ENCODE data around the gene IL17B. TPM values are rescaled to one million over a fixed set of nuclear protein-coding genes. Genes with fewer than 3 reads are reported as not detected.

The IL17B gene
- total RNA-seq, 4 donors from 2014 or later, result 1.2 TPM; not detected in 3

- Histone ChIP-seq H3K9me3 (no peaks in the 10 kb centered on the region), H3K4me3 (peak overlapping the region; percentile 28 to 51 (median 42)), H3K36me3 (no peaks in the 10 kb centered on the region), H3K27me3 (no peaks in the 10 kb centered on the region), H3K4me1 (no peaks in the 10 kb centered on the region), H3K27ac (peak overlapping the region; percentile 60 to 77 (median 68))
- TF ChIP-seq POLR2A (IDR thresholded peaks at IDR 0.05) (no peak), CTCF (IDR thresholded peaks at IDR 0.05 in 4 of 5, conservative IDR thresholded peaks at IDR 0.05 in 1 of 5) (no peak)
- no peak for ATAC-seq
- in situ Hi-C loops (cut with MboI; ENCODE audit: low sequenced_read_pairs in 4 of 4), result no loop called here
- no peak for DNase-seq
- intact Hi-C loops (cut with DNase I; ENCODE audit: low total_unique reads), result no loop called here
Measured at GRCh38 chr5:149408252-149409099, 29.4 kb upstream of the IL17B start.

- Histone ChIP-seq H3K9me3 (no peaks in the 10 kb centered on the region), H3K36me3 (no peaks in the 10 kb centered on the region), H3K27me3 (no peaks in the 10 kb centered on the region), H3K27ac (peak overlapping the region; percentile 60 to 77 (median 68)), H3K4me1 (no peaks in the 10 kb centered on the region), H3K4me3 (peak overlapping the region; percentile 28 to 51 (median 42))
- peak in 1 of 2 donors; percentile 28 for ATAC-seq
- in situ Hi-C loops (cut with MboI; ENCODE audit: low sequenced_read_pairs in 4 of 4), result no loop called here
- TF ChIP-seq CTCF (IDR thresholded peaks at IDR 0.05 in 4 of 5, conservative IDR thresholded peaks at IDR 0.05 in 1 of 5) (no peak), POLR2A (IDR thresholded peaks at IDR 0.05) (no peak)
- no peak for DNase-seq
- intact Hi-C loops (cut with DNase I; ENCODE audit: low total_unique reads), result no loop called here
Measured at GRCh38 chr5:149407323-149408251, 28.5 kb upstream of the IL17B start.

GRCh38 chr5:149406979-149407306, 27.9 kb upstream of the IL17B start:
- H3K36me3 ChIP-seq, result no peaks in the 10 kb centered on the region
- H3K4me1 ChIP-seq, result no peaks in the 10 kb centered on the region
- H3K27ac ChIP-seq, result peak overlapping the region; percentile 60 to 77 (median 68)
- no peak for DNase-seq
- ATAC-seq, result no peak
- intact Hi-C loops (cut with DNase I; ENCODE audit: low total_unique reads), result no loop called here
- TF ChIP-seq POLR2A (IDR thresholded peaks at IDR 0.05) (no peak), CTCF (IDR thresholded peaks at IDR 0.05 in 4 of 5, conservative IDR thresholded peaks at IDR 0.05 in 1 of 5) (no peak)
- in situ Hi-C loops (cut with MboI; ENCODE audit: low sequenced_read_pairs in 4 of 4), result no loop called here
- H3K4me3 ChIP-seq, result peak overlapping the region; percentile 28 to 51 (median 42)
- no peaks in the 10 kb centered on the region for H3K27me3 ChIP-seq
- no peaks in the 10 kb centered on the region for H3K9me3 ChIP-seq

- H3K4me1 ChIP-seq, result no peaks in the 10 kb centered on the region
Measured at GRCh38 chr5:149406203-149406978, 27.3 kb upstream of the IL17B start.

More at GRCh38 chr5:149406203-149406978, 27.3 kb upstream of the IL17B start:
- in situ Hi-C loops (cut with MboI; ENCODE audit: low sequenced_read_pairs in 4 of 4) (no loop called here), intact Hi-C loops (cut with DNase I; ENCODE audit: low total_unique reads) (no loop called here)
- H3K4me3 ChIP-seq, result peak overlapping the region; percentile 28 to 51 (median 42)
- H3K36me3 ChIP-seq, result no peaks in the 10 kb centered on the region
- no peak for TF ChIP-seq CTCF (IDR thresholded peaks at IDR 0.05 in 4 of 5, conservative IDR thresholded peaks at IDR 0.05 in 1 of 5)
- peak in 1 of 2 donors; percentile 32 for TF ChIP-seq POLR2A (IDR thresholded peaks at IDR 0.05)
- peak; percentile 32 to 35 for ATAC-seq
- no peaks in the 10 kb centered on the region for H3K9me3 ChIP-seq
- DNase-seq, result no peak
- H3K27ac ChIP-seq, result peak overlapping the region; percentile 60 to 77 (median 68)
- H3K27me3 ChIP-seq, result no peaks in the 10 kb centered on the region
